Measurements from ENCODE around the gene ALX1. TPM values are rescaled to one million over a fixed set of nuclear protein-coding genes. Genes with fewer than 3 reads are reported as not detected.
"Not testable (repeated sequence)": the region's sequence is repeated elsewhere in the genome, so short reads cannot be mapped to it uniquely, and the experiment has no call there.

The ALX1 gene
- total RNA-seq, 1 experiment from 2014 or later, result 2.1 TPM

- Histone ChIP-seq H3K23ac (ENCODE audit: insufficient read length, low read depth, low read length) (no peak overlapping the region), H3K56ac (ENCODE audit: insufficient read length, low read depth, low read length) (no peak overlapping the region), H3K9me3 (ENCODE audit: control insufficient read depth, low read depth, low read length) (no peaks in the 10 kb centered on the region), H2BK5ac (ENCODE audit: insufficient read length, low read length) (no peak overlapping the region), H4K5ac (ENCODE audit: insufficient read length, low read depth, low read length) (no peak overlapping the region), H3K27me3 (ENCODE audit: insufficient read depth, low read length) (no peaks in the 10 kb centered on the region), H3K4ac (ENCODE audit: low read depth, low read length) (no peak overlapping the region), H4K91ac (ENCODE audit: insufficient read length, low read depth, low read length) (no peak overlapping the region), H2BK15ac (ENCODE audit: low read depth, low read length) (no peak overlapping the region), H3K4me2 (ENCODE audit: insufficient read depth, insufficient read length, low read length) (no peak overlapping the region), H2AK5ac (ENCODE audit: insufficient read length, low read length) (no peak overlapping the region), H2BK12ac (ENCODE audit: insufficient read length, low read depth, low read length) (no peak overlapping the region), H3K23me2 (ENCODE audit: insufficient read length, low read depth, low read length, poor library complexity, severe bottlenecking) (no peaks in the 10 kb centered on the region), H4K8ac (replicated peaks; ENCODE audit: insufficient read length, low read depth, low read length) (no peak overlapping the region), H3K79me2 (ENCODE audit: insufficient read depth, low read length) (no peaks in the 10 kb centered on the region), H3K14ac (ENCODE audit: insufficient read depth, low read length) (no peak overlapping the region), H2BK120ac (ENCODE audit: low read depth, low read length, poor library complexity, severe bottlenecking) (no peak overlapping the region), H4K20me1 (ENCODE audit: control insufficient read depth, insufficient read depth, insufficient read length) (no peaks in the 10 kb centered on the region), H3K18ac (ENCODE audit: insufficient read length, low read depth, low read length) (no peak overlapping the region), H3K79me1 (ENCODE audit: insufficient read depth, low read depth, low read length, poor library complexity, severe bottlenecking) (no peaks in the 10 kb centered on the region), H3K9ac (ENCODE audit: extremely low read depth, insufficient read length, low read length) (no peak overlapping the region), H3K27ac (ENCODE audit: insufficient read length, low read depth, low read length) (no peak overlapping the region), H2BK20ac (ENCODE audit: low read depth, low read length, poor library complexity, severe bottlenecking) (no peak overlapping the region), H3K4me1 (ENCODE audit: insufficient read depth, low read length) (no peaks in the 10 kb centered on the region), H2AFZ (ENCODE audit: low read length) (no peak overlapping the region), H3T11ph (ENCODE audit: low read length) (no peak overlapping the region)
- no peaks in the 10 kb centered on the region for H3K27me3 Mint-ChIP-seq (ENCODE audit: low read depth)
- no peak overlapping the region for H3K4me3 Mint-ChIP-seq
- peaks cover 0 to 2% of the 10 kb centered on the region in 2 experiments; a peak in 2 of 5 replicates for H3K9me3 Mint-ChIP-seq
- H3K4me1 Mint-ChIP-seq, result peaks cover 4 to 9% of the 10 kb centered on the region in 2 experiments; a peak in 2 of 4 replicates
- TF ChIP-seq CTCF (conservative IDR thresholded peaks at IDR 0.05), result peak; percentile 63
- DNase-seq, result no peak
- WGBS (ENCODE audit: extremely low coverage, insufficient read length, low lambda C conversion rate), result no CpG with 5 or more reads among the region's 2 CpGs
- H3K27ac Mint-ChIP-seq, result no peak overlapping the region
- H3K36me3 Mint-ChIP-seq (ENCODE audit: insufficient read depth in 1 of 3, low read depth in 3 of 3), result peaks cover 0 to 2% (median 2%) of the 10 kb centered on the region in 3 experiments; a peak in 2 of 7 replicates
These were observed 30.5 kb downstream of the ALX1 start for GRCh38 chr12:85310456-85311076.

GRCh38 chr12:85317866-85318636, 38.0 kb downstream of the ALX1 start:
- H2AK5ac ChIP-seq (ENCODE audit: insufficient read length, low read length); H2BK15ac ChIP-seq (ENCODE audit: low read depth, low read length); H3K23ac ChIP-seq (ENCODE audit: insufficient read length, low read depth, low read length); H3K9me3 Mint-ChIP-seq; H3K56ac ChIP-seq (ENCODE audit: insufficient read length, low read depth, low read length); H2BK12ac ChIP-seq (ENCODE audit: insufficient read length, low read depth, low read length); H3K79me2 ChIP-seq (ENCODE audit: insufficient read depth, low read length); H3K27ac ChIP-seq (ENCODE audit: insufficient read length, low read depth, low read length); H3K27me3 Mint-ChIP-seq (ENCODE audit: low read depth); H3K9me3 ChIP-seq (ENCODE audit: control insufficient read depth, low read depth, low read length); H4K20me1 ChIP-seq (ENCODE audit: control insufficient read depth, insufficient read depth, insufficient read length); H2BK20ac ChIP-seq (ENCODE audit: low read depth, low read length, poor library complexity, severe bottlenecking); H3T11ph ChIP-seq (ENCODE audit: low read length); H2BK5ac ChIP-seq (ENCODE audit: insufficient read length, low read length); H2BK120ac ChIP-seq (ENCODE audit: low read depth, low read length, poor library complexity, severe bottlenecking); H4K8ac ChIP-seq (replicated peaks; ENCODE audit: insufficient read length, low read depth, low read length); H3K4ac ChIP-seq (ENCODE audit: low read depth, low read length); H3K23me2 ChIP-seq (ENCODE audit: insufficient read length, low read depth, low read length, poor library complexity, severe bottlenecking); H2AFZ ChIP-seq (ENCODE audit: low read length); H3K4me1 ChIP-seq (ENCODE audit: insufficient read depth, low read length); H4K91ac ChIP-seq (ENCODE audit: insufficient read length, low read depth, low read length); H3K27me3 ChIP-seq (ENCODE audit: insufficient read depth, low read length); H3K79me1 ChIP-seq (ENCODE audit: insufficient read depth, low read depth, low read length, poor library complexity, severe bottlenecking): not testable (repeated sequence)
- Histone ChIP-seq H3K9ac (ENCODE audit: extremely low read depth, insufficient read length, low read length) (peak overlapping the region; percentile 84), H3K4me2 (ENCODE audit: insufficient read depth, insufficient read length, low read length) (peak overlapping the region; percentile 30), H4K5ac (ENCODE audit: insufficient read length, low read depth, low read length) (peak overlapping the region; percentile 92), H3K18ac (ENCODE audit: insufficient read length, low read depth, low read length) (peak overlapping the region; percentile 94), H3K14ac (ENCODE audit: insufficient read depth, low read length) (peak overlapping the region; percentile 95)
- Mint-ChIP-seq H3K36me3 (ENCODE audit: insufficient read depth in 1 of 3, low read depth in 3 of 3) (peaks cover 2 to 15% (median 2%) of the 10 kb centered on the region in 3 experiments; a peak in 5 of 7 replicates), H3K4me3 (peak overlapping the region; percentile 75 to 78), H3K27ac (peak overlapping the region; percentile 91 to 98 (median 97); a peak in 6 of 7 replicates), H3K4me1 (peaks cover 4 to 12% of the 10 kb centered on the region in 2 experiments)
- DNase-seq, result peak; percentile 30
- WGBS (ENCODE audit: extremely low coverage, insufficient read length, low lambda C conversion rate), result no CpG with 5 or more reads among the region's 33 CpGs

Data from H9 (cell line).